Coronary artery (tissue), 2 donors: ENCODE measurements around the gene UGGT2.
"Not testable (repeated sequence)": the region's sequence is repeated elsewhere in the genome, so short reads cannot be mapped to it uniquely, and the experiment has no call there.

Source experiments
- DNase-seq: peaks from one replicate; pipeline ENCODE4 v3.0.0-alpha.2; 2017; ENCODE audit warnings: low spot score
- H3K27ac ChIP-seq, 2 donors: fragments of 200-600 bp; sonication (generic); one replicate each; pipeline ENCODE4 v1.5.1; 2016 to 2019
- H3K4me3 ChIP-seq: fragments of 200-600 bp; sonication (generic); 2 replicates; pipeline ENCODE4 v1.5.1; 2016; ENCODE audit warnings: mild to moderate bottlenecking, moderate library complexity
- CTCF ChIP-seq: fragments of 200-600 bp; sonication (generic); IDR thresholded peaks from one replicate; pipeline ENCODE4 v1.5.1; 2019; ENCODE audit warnings: antibody characterized with exemption

UGGT2 gene

GRCh38 chr13:95779522-95779921 lies 273.7 kb downstream of the UGGT2 start:
- DNase-seq: no peak
- no peak for TF ChIP-seq CTCF
- Histone ChIP-seq H3K4me3 (no peak overlapping the region), H3K27ac (no peak overlapping the region)

GRCh38 chr13:95771905-95772304 lies 281.3 kb downstream of the UGGT2 start:
- no peak overlapping the region for H3K27ac ChIP-seq
- H3K4me3 ChIP-seq: no peak overlapping the region
- TF ChIP-seq CTCF: no peak
- no peak for DNase-seq

GRCh38 chr13:95763601-95764000 lies 289.6 kb downstream of the UGGT2 start:
- Histone ChIP-seq H3K4me3 (no peak overlapping the region), H3K27ac (no peak overlapping the region)
- TF ChIP-seq CTCF: no peak
- DNase-seq: no peak

- not testable (repeated sequence) for H3K27ac ChIP-seq, H3K4me3 ChIP-seq, DNase-seq
Measured at GRCh38 chr13:95762626-95763025, 290.6 kb downstream of the UGGT2 start.

GRCh38 chr13:95756072-95756471 lies 297.1 kb downstream of the UGGT2 start:
- DNase-seq: no peak
- no peak for TF ChIP-seq CTCF
- H3K4me3 ChIP-seq: no peak overlapping the region
- no peak overlapping the region for H3K27ac ChIP-seq

- Histone ChIP-seq H3K4me3 (no peak overlapping the region), H3K27ac (no peak overlapping the region)
- no peak for DNase-seq
- TF ChIP-seq CTCF: no peak
Measured at GRCh38 chr13:95754069-95754468, 299.1 kb downstream of the UGGT2 start.

- no peak for TF ChIP-seq CTCF
- Histone ChIP-seq H3K27ac (no peak overlapping the region), H3K4me3 (no peak overlapping the region)
- DNase-seq: no peak
Measured at GRCh38 chr13:95752677-95753076, 300.5 kb downstream of the UGGT2 start.
